Endometrial microvascular endothelial cells (primary cell): Measurements from ENCODE around the gene KRTAP10-2. TPM values are rescaled to one million over a fixed set of nuclear protein-coding genes. Genes with fewer than 3 reads are reported as not detected.
"Not testable (repeated sequence)": the region's sequence is repeated elsewhere in the genome, so short reads cannot be mapped to it uniquely, and the experiment has no call there.

Experiments used
- in situ Hi-C: cut with HindIII; loops from 2 replicates; pipeline ENCODE4 v1.10.0; 2017; ENCODE audit warnings: low sequenced_read_pairs, low pct_unique_long_range_greater_than_20kb; ENCODE audit errors: inconsistent ontology term
- total RNA-seq: library from RNA; depleted of rRNA; stranded (reverse); fragments of >200 nt; gene quantifications from one replicate; pipeline ENCODE4 v1.2.3, GENCODE V29; 2015; ENCODE audit errors: inconsistent ontology term

KRTAP10-2 gene, protein sequence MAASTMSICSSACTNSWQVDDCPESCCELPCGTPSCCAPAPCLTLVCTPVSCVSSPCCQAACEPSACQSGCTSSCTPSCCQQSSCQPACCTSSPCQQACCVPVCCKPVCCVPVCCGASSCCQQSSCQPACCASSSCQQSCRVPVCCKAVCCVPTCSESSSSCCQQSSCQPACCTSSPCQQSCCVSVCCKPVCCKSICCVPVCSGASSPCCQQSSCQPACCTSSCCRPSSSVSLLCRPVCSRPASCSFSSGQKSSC
- not detected for total RNA-seq

DNA sequence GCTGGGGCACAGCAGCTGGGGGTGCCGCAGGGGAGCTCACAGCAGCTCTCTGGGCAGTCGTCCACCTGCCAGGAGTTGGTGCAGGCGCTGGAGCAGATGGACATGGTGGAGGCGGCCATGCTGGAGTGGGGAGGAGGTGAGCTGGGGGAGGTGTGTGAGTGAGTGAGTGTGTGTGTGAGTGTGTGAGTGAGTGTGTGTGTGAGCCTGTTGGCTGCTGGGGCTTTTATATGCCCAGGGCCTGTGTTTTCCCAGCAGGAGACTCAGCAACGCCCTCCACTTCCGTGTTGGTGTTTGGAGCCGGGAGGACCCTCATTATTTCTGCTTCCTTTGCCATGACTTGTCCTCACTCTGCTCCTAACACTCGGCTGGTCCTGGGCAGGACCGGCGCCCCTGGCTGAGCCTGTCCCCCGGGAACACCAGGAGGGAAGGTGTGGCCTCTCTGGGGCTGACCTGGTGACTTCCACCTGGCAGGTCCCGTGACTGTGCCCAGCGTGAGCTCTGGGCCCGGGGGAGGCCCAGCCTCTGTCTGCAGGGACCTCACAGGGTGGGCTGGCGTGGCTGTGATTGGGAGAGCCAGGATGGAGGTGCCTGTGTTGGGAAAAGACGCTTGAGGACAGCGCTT is at the start of gene KRTAP10-2:
TSS of gene KRTAP10-2 (minus strand) at position 166 of the 622 bp plus-strand sequence. CDS start at position 119, 47 bp downstream.
- in situ Hi-C loops, result no loop called here

DNA sequence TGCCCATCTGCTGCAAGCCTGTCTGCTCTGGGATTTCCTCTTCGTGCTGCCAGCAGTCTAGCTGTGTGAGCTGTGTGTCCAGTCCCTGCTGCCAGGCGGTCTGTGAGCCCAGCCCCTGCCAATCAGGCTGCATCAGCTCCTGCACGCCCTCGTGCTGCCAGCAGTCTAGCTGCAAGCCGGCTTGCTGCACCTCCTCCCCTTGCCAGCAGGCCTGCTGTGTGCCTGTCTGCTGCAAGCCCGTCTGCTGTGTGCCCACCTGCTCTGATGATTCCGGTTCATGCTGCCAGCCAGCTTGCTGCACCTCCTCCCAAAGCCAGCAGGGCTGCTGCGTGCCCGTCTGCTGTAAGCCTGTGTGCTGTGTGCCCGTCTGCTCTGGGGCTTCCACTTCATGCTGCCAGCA is 49.8 kb upstream of the KRTAP10-2 start:
- in situ Hi-C loops, result not testable (repeated sequence)

GRCh38 chr21:44600118-44600978 is 49.0 kb upstream of the KRTAP10-2 start, which contains the start of gene KRTAP10-7:
KRTAP10-7 (plus strand) TSS chr21:44600597; CDS start chr21:44600622, 25 bp downstream.
- in situ Hi-C loops, result not testable (repeated sequence)

GRCh38 chr21:44599264-44600029 is 48.1 kb upstream of the KRTAP10-2 start:
- in situ Hi-C loops, result no loop called here

DNA sequence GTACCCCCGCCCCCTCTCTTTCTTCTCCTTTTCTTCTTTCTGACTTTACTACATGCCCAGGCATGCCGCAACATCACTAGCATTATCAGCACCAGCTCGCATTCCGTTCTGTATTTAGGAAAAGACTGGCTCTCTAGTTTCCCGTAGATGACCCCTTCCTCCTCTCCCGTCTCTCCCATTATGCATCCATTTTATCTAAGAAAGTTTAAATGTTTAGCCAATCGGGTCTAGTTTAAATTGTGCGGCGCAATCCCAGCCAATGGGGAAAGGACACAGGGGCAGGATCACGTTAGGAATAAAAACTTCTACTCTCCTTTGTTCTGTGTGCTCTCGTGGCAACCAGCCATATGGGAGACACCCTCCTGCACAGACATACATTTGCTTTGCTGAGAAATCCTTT is 46.8 kb upstream of the KRTAP10-2 start:
- in situ Hi-C loops, result no loop called here

GRCh38 chr21:44596068-44596725 is 44.9 kb upstream of the KRTAP10-2 start:
- in situ Hi-C loops, result no loop called here

- in situ Hi-C loops, result no loop called here
Measured at GRCh38 chr21:44595524-44595923, 44.2 kb upstream of the KRTAP10-2 start.

DNA sequence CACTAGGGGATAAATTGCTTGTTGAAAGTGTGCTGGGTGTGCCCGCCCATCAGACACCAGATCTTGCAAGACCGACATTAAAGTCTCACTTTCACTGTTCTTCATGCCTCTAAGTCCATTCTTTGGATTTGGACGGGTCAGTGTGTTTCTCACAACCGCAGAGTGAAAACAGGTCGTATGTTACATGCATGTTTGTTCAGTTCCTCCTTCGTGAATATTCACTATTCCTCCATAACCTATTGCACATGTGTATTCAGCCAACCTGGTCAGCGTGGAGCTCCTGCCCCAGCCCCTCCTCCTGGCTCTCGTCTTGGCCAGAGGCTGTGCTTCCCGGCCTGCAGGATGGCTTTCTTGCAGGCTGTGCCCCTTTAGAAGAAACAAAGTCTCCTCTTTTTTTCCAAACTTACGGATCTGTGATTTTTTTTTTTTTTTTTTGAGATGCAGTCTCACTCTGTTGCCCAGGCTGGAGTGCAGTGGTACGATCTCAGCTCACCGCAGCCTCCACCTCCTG is 43.2 kb upstream of the KRTAP10-2 start:
- in situ Hi-C loops, result no loop called here

DNA sequence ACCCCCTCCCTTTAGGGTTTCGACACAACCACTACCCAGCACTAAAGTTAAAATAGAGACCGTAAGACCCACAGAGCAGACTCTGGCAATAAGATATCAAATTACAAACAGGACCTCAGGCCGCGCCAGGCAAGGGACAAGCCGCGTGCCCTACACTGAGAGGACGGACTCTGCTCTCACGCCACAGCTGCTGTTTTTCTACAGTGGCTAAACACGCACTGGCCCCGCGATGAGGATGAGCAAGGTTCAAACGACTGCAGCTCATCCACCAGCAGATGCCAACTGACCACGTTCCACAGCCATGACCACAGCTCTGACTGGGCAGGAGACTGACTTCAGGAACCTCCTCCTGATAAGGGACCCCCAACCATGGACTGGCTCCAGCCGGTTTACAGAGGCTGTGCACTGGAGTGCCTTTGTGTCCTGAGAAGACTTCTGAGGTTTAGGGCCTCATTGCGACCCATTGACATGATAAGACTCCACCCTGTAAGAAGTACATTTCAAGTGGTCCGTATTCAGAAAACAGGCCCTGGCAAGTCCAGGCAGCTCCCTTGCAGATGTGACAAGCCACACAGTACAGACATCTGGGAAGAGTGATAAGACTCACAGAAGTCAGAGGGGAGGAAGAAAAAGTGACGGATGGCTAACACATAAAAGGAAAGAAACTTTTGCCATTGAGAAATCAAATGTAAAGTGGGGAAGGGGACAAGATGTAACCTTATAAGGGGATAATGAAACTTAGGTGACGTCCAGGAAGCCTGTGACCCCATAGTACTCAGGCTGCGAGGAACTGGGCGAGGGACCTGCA is 42.5 kb upstream of the KRTAP10-2 start:
- in situ Hi-C loops, result no loop called here

DNA sequence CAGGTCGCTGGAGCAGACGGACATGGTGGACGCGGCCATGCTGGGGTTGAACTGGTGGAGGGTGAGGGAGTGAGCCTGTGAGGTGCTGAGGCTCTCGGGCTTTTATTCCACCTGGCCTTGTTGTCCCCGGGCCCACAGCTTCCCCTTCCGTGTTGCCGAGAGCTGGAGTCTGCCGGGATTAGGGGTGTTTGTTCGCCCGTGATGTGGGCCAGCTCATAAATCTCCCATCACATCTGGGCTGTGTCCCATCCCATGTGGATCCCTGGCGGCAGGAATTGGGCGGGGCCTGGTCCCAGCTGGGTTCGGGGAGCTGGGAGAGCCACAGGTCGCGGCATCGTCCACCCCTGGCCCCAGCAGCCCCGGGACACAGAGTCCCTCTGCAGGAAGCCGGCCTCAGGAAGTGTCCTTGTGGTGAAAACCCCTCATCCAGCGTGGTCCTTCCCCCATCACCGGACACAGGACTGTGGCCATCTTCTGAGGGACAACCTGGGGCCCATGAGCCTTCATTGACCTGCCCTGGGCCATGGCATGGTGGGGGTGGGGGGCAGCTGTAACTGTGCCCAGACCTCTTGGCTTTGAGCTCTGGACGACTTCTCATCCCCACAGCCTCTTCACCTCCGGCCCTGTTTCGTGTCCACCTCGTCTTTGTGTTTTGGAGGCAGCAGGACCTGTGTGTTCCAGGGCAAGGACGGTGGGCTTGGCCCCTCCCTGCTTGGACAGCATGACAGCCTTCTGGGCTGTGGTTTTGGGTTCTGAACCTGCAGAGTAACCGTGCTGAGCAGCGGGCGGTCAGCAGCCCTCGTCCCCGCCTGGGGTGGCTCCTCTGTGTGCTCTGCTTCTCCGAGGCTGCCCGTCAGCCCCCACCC is 41.4 kb upstream of the KRTAP10-2 start, which contains the start of gene KRTAP10-6:
TSS of gene KRTAP10-6 (minus strand) at position 60 of the 866 bp plus-strand sequence. CDS start at position 39, 21 bp downstream.
- in situ Hi-C loops, result no loop called here

DNA sequence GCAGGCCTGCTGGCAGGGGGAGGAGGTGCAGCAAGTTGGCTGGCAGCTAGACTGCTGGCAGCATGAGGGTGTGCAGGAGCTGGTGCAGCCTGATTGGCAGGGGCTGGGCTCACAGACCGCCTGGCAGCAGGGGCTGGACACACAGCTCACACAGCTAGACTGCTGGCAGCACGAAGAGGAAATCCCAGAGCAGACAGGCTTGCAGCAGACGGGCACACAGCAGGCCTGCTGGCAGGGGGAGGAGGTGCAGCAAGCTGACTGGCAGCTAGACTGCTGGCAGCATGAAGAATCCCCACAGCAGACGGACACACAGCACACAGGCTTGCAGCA is 40.5 kb upstream of the KRTAP10-2 start:
- in situ Hi-C loops, result not testable (repeated sequence)

DNA sequence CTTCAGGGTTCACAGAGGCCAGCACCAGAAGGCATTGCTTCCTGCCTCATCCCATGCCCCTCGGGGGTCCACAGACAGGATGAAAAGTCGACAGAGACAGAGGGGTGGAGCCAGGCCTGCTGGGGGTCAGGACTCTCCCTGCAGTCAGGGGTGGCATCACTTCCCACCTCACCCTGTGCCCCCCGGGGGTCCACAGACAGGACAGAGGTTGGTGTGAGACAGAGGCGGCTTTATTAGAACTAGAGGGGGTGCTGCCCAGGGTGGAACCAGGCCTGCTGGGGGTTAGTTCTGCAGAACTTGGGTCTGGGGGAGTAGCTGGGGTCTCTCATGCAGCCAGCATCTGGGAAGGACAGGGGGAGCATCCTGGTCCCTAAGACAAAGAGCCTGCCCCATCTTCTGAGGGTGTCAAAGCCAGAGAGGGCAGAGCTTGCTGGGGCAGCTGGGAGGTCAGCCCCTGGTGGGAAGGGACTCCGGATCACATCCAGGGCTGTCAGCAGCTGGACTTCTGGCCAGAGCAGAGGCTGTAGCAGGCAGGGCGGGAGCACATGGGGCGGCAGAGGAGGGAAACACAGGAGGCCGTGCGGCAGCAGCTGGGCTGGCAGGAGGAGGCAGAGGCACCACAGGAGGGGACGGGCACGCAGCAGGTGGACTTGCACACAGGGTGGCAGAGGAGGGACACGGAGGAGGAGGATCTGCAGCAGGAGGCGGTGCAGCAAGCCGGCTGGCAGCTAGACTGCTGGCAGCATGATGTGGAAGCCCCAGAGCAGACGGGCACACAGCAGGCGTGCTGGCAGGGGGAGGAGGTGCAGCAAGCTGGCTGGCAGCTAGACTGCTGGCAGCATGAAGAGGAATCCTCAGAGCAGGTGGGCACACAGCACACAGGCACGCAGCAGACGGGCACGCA is 39.8 kb upstream of the KRTAP10-2 start:
- in situ Hi-C loops, result not testable (repeated sequence)

DNA sequence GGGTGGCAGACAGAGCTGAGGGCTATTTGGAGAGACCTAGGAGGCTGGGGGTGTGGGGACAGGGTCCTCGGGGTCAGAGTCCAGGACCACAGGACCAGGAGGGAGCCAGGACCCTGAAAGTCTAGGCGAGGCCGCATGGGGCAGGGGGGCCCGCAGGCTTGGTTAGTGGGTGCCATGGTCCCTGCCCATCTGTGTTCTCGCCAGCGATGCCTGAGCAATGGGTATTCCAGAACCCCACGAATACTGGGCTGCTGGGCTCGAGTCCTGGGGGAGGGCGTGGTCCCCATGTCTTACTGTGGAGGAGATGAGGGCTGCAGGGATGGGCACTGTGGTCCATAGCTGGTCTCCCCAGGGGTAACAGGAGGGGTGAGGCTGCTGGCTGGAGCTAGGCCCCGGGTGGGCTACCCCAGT is 39.0 kb upstream of the KRTAP10-2 start:
- in situ Hi-C loops, result no loop called here

DNA sequence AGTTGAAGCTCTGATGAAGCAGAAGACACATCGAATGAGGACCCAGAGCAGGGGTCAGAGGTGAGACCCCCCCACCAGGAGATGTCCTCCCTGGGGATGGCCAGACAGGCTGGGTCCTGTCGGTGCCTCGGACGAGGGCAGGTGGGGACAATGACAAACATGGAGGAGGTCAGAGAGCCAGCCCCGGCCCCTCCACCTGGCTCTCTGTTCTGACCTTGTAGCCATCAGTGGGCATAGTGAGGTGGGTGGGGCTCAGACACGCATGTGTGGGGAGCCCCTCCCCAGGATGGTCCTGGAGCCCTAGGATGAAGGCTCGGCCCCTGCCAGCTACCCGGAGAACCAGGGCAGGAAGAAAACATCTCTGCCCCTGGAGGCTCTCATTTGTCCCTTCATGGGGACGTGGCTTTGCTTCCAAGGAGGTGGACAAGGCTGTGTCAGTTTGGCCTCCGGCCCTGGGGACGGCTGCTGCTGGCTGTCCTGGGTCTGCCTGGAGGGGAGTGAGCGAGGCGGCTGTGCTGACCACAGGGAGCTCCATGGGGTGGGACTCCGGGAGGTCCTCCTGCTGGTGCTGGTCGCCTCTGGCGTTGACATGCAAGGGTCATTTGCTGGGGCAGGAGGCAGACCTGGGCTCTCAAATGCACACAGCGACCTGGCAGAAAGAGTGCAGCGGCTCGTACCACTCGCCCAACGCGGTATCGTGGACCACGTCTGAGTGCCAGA is 38.4 kb upstream of the KRTAP10-2 start:
- in situ Hi-C loops, result no loop called here

GRCh38 chr21:44589094-44589493 is 37.8 kb upstream of the KRTAP10-2 start:
- in situ Hi-C loops, result no loop called here
